Neuron (in vitro differentiated cells): Measurements from ENCODE around the gene GAL3ST2.
"Not testable (repeated sequence)": the region's sequence is repeated elsewhere in the genome, so short reads cannot be mapped to it uniquely, and the experiment has no call there.

Experiments
- H2AFZ ChIP-seq: one replicate; pipeline ENCODE4 v1.6.1; 2013; ENCODE audit warnings: low read depth, mild to moderate bottlenecking, inconsistent platforms, low read length, moderate library complexity
- H3K27me3 ChIP-seq: one replicate; pipeline ENCODE4 v1.6.1; 2013; ENCODE audit warnings: low read length; ENCODE audit not compliant: insufficient read depth
- H3K36me3 ChIP-seq: one replicate; pipeline ENCODE4 v1.6.1; 2013; ENCODE audit warnings: low read length; ENCODE audit not compliant: insufficient read depth
- H3K4me1 ChIP-seq: one replicate; pipeline ENCODE4 v1.6.1; 2013; ENCODE audit warnings: low read length; ENCODE audit not compliant: insufficient read depth
- H3K4me3 ChIP-seq: 2 replicates; pipeline ENCODE4 v1.5.1; 2013; ENCODE audit warnings: mild to moderate bottlenecking, low read length, moderate library complexity
- H3K9me3 ChIP-seq: one replicate; pipeline ENCODE4 v1.6.1; 2013; ENCODE audit warnings: low read length

GAL3ST2 gene

GRCh38 chr2:241797441-241798080 is 20.9 kb downstream of the GAL3ST2 start:
- Histone ChIP-seq H3K36me3 (no peaks in the 10 kb centered on the region), H3K4me1 (no peaks in the 10 kb centered on the region)

GRCh38 chr2:241798081-241798630 is 21.5 kb downstream of the GAL3ST2 start:
- Histone ChIP-seq H2AFZ (no peak overlapping the region), H3K9me3 (peaks cover 3% of the 10 kb centered on the region), H3K4me3 (no peak overlapping the region), H3K36me3 (no peaks in the 10 kb centered on the region), H3K4me1 (no peaks in the 10 kb centered on the region), H3K27me3 (no peaks in the 10 kb centered on the region)

More at GRCh38 chr2:241797441-241798080, 20.9 kb downstream of the GAL3ST2 start:
- H3K27me3 ChIP-seq, result no peaks in the 10 kb centered on the region
- H3K9me3 ChIP-seq, result no peaks in the 10 kb centered on the region
- no peak overlapping the region for H3K4me3 ChIP-seq
- H2AFZ ChIP-seq, result no peak overlapping the region

GRCh38 chr2:241798631-241799521 is 22.3 kb downstream of the GAL3ST2 start:
- Histone ChIP-seq H3K27me3 (no peaks in the 10 kb centered on the region), H2AFZ (no peak overlapping the region), H3K9me3 (peaks cover 6% of the 10 kb centered on the region), H3K4me3 (no peak overlapping the region), H3K36me3 (no peaks in the 10 kb centered on the region), H3K4me1 (no peaks in the 10 kb centered on the region)

- peaks cover 6% of the 10 kb centered on the region for H3K9me3 ChIP-seq
- no peak overlapping the region for H2AFZ ChIP-seq
- no peaks in the 10 kb centered on the region for H3K36me3 ChIP-seq
- peaks cover 1% of the 10 kb centered on the region for H3K4me1 ChIP-seq
- no peaks in the 10 kb centered on the region for H3K27me3 ChIP-seq
- no peak overlapping the region for H3K4me3 ChIP-seq
Observed at GRCh38 chr2:241799522-241800197, 23.0 kb downstream of the GAL3ST2 start.

DNA sequence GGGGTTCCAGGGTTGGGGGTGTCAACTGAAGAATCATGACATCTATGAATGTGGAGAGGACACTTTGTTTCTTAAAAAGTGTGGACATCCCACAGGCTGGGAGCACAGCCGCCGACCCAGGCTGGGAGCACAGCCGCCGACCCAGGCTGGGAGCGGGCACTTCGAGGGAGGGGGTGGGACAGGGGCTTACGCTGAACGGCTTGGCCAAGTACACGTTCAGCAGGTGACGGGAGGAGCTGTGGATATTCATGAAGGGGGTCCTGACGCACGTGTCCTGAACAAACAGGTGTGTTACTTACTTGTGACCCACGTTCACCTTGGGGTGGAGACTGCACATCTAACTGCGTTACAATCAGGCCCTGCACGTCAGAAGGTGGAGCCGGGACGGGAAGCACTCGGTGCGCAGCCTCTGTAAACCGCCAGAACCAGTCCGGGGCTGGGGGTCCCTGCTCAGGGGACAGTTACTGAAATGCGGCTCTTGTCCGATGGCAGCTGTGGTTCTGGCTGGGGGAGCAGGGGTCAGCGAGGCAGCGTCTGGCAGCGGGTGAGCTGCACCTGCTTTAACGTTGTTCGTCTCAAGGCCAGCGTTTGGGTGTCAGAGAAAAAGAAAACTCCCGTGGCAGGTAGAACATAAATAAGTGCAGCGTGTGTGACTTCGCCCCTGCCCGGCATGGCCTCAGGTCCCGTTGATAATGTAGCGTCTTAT is 23.7 kb downstream of the GAL3ST2 start:
- not testable (repeated sequence) for H3K9me3 ChIP-seq, H3K4me1 ChIP-seq, H3K36me3 ChIP-seq, H3K4me3 ChIP-seq, H2AFZ ChIP-seq, H3K27me3 ChIP-seq

GRCh38 chr2:241801611-241802420 is 25.2 kb downstream of the GAL3ST2 start:
- Histone ChIP-seq H2AFZ (no peak overlapping the region), H3K4me1 (peaks cover 4% of the 10 kb centered on the region), H3K4me3 (no peak overlapping the region), H3K36me3 (no peaks in the 10 kb centered on the region), H3K9me3 (peaks cover 6% of the 10 kb centered on the region), H3K27me3 (no peaks in the 10 kb centered on the region)

DNA sequence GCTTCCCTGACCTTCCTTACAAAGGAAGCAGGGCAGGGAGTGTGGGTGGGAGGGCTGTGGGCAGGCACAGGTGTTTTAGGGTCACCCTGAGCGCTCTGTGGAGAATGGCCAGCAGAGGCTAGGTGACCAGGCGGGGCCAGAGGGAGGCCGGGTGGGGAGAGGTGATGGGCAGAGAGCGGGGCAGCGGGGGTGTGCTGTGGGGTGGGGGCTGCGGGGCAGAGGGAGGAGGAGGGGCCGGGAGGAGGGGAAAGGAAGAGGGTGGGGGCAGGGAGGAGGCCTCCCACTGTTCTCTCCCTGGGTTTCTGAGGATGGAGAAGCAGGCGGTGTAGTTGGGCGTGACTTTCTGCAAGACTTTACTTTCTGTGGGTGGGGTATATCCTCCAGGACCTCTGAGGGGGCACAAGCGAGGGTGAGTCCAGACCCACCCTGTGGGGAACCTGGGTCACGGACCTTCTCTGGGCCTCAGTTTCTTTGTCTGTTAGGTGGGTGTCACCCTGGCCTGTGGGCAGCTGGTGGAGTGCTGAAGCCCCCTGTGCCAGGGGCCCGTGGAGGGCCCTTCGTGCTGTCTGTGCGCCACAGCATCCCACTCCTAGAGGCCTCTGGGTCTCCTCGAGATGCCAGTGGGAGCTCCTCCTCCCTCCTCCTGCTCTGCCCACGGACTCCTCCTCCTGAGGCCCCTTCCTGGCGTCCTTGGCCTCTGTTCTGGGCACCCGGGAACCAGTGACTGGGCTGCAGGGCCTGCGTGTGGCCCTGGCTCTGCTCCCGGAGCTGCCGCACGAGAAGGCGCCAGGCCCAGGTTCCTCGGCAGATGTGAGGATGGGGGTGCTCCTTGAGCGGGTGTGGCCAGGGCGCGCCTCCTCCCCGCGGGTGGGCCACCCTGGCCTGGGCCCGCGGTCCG is 26.0 kb downstream of the GAL3ST2 start:
- Histone ChIP-seq H2AFZ (no peak overlapping the region), H3K4me3 (no peak overlapping the region), H3K36me3 (no peaks in the 10 kb centered on the region), H3K9me3 (peaks cover 6% of the 10 kb centered on the region), H3K27me3 (no peaks in the 10 kb centered on the region), H3K4me1 (peaks cover 4% of the 10 kb centered on the region)

DNA sequence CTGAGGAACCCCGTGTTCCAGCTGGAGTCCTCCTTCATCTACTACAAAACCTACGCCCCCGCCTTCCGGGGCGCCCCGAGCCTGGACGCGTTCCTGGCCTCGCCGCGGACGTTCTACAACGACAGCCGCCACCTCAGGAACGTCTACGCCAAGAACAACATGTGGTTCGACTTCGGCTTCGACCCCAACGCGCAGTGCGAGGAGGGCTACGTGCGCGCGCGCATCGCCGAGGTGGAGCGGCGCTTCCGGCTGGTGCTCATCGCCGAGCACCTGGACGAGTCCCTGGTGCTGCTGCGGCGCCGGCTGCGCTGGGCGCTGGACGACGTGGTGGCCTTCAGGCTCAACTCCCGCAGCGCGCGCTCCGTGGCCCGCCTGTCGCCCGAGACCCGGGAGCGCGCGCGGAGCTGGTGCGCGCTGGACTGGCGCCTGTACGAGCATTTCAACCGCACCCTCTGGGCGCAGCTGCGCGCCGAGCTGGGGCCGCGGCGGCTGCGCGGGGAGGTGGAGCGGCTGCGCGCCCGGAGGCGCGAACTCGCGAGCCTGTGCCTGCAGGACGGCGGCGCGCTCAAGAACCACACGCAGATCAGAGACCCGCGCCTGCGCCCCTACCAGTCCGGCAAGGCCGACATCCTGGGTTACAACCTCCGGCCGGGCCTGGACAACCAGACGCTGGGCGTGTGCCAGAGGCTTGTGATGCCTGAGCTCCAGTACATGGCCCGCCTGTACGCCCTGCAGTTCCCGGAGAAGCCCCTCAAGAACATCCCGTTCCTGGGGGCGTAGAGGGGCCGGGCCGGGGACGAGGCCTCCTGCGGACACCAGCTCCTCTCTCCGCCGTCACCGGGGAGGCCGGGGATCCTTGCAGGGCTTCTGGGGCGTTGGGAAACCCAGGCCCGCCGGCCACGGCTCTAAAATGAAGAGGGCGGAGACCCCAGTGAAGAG is 27.0 kb downstream of the GAL3ST2 start:
- peaks cover 1% of the 10 kb centered on the region for H3K27me3 ChIP-seq
- H2AFZ ChIP-seq, result no peak overlapping the region
- H3K36me3 ChIP-seq, result no peaks in the 10 kb centered on the region
- peaks cover 8% of the 10 kb centered on the region for H3K4me1 ChIP-seq
- H3K9me3 ChIP-seq, result peaks cover 6% of the 10 kb centered on the region
- no peak overlapping the region for H3K4me3 ChIP-seq

GRCh38 chr2:241804326-241805229 is 28.0 kb downstream of the GAL3ST2 start:
- peaks cover 6% of the 10 kb centered on the region for H3K9me3 ChIP-seq
- no peaks in the 10 kb centered on the region for H3K36me3 ChIP-seq
- H3K4me1 ChIP-seq, result peaks cover 8% of the 10 kb centered on the region
- peaks cover 6% of the 10 kb centered on the region for H3K27me3 ChIP-seq
- no peak overlapping the region for H2AFZ ChIP-seq
- no peak overlapping the region for H3K4me3 ChIP-seq

DNA sequence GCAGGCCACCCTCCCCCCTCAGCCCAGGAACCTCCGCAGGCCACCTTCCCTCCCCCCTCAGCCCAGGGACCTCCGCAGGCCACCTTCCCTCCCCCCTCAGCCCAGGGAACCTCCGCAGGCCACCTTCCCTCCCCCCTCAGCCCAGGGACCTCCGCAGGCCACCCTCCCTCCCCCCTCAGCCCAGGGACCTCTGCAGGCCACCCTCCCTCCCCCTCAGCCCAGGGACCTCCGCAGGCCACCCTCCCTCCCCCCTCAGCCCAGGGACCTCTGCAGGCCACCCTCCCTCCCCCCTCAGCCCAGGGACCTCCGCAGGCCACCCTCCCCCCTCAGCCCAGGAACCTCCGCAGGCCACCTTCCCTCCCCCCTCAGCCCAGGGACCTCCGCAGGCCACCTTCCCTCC is 29.6 kb downstream of the GAL3ST2 start:
- not testable (repeated sequence) for H3K4me3 ChIP-seq, H2AFZ ChIP-seq, H3K9me3 ChIP-seq, H3K27me3 ChIP-seq, H3K36me3 ChIP-seq
- peaks cover 11% of the 10 kb centered on the region for H3K4me1 ChIP-seq
